Naive thymus-derived CD4-positive, alpha-beta T cell (primary cell): ENCODE measurements around the gene LRRC3C. TPM values are rescaled to one million over a fixed set of nuclear protein-coding genes. Genes with fewer than 3 reads are reported as not detected.

Source experiments
- ATAC-seq: fragments of 150-1000 bp; cut with Tn5 transposase; 2 replicates; pipeline ENCODE4 v1.10.0; 2021; ENCODE audit warnings: mild to moderate bottlenecking, moderate library complexity
- CTCF ChIA-PET: fragments of 350-600 bp; sonication (Branson Sonifier 250); formaldehyde crosslinking; loops from one replicate; lab custom pipeline; 2021; ENCODE audit warnings: antibody characterized with exemption; lab: Charles Lee
- POLR2A ChIA-PET: fragments of 350-600 bp; sonication (Branson Sonifier 250); formaldehyde crosslinking; loops from one replicate; lab custom pipeline; 2021; ENCODE audit warnings: antibody characterized with exemption, inconsistent platforms; lab: Charles Lee
- DNase-seq, 9 donors: peaks; one replicate each; pipeline versions ENCODE4 v3.0.0 to v3.0.0-alpha.2; 2020 to 2022; ENCODE audit warnings: mixed read lengths in 1 of 9
- H3K27ac ChIP-seq: one replicate; pipeline ENCODE4 v1.7.0; 2013; ENCODE audit warnings: mild to moderate bottlenecking, low read depth, low read length, moderate library complexity
- H3K27me3 ChIP-seq, 2 donors: one replicate each; pipeline ENCODE4 v1.7.0; 2013; ENCODE audit warnings: low read length in 2 of 2, mild to moderate bottlenecking in 2 of 2, moderate library complexity in 2 of 2; ENCODE audit not compliant: control insufficient read depth in 2 of 2, insufficient read depth in 2 of 2
- H3K36me3 ChIP-seq, 3 experiments: 1 replicate in 2 of 3; 2 replicates in 1 of 3; pipeline ENCODE4 v1.7.0; 2013; ENCODE audit warnings: low read length in 3 of 3, mild to moderate bottlenecking in 3 of 3, moderate library complexity in 1 of 3; ENCODE audit not compliant: insufficient read depth in 3 of 3, control insufficient read depth in 2 of 3
- H3K4me1 ChIP-seq, 2 donors: one replicate each; pipeline ENCODE4 v1.7.0; 2013; ENCODE audit warnings: low read length in 2 of 2, mild to moderate bottlenecking in 2 of 2, moderate library complexity in 1 of 2; ENCODE audit not compliant: control insufficient read depth in 2 of 2, insufficient read depth in 2 of 2
- H3K4me3 ChIP-seq: 2 replicates; pipeline ENCODE4 v1.7.0; 2013; ENCODE audit warnings: mild to moderate bottlenecking, low read length
- H3K9me3 ChIP-seq, 3 experiments: 1 replicate in 2 of 3; 2 replicates in 1 of 3; pipeline ENCODE4 v1.7.0; 2013; ENCODE audit warnings: low read length in 3 of 3; ENCODE audit not compliant: control insufficient read depth in 2 of 3
- H3K27ac Mint-ChIP-seq, 9 donors: one replicate each; pipeline ENCODE4 v1.8.0; 2020 to 2022; ENCODE audit warnings: mixed read lengths in 9 of 9, mild to moderate bottlenecking in 8 of 9, moderate library complexity in 5 of 9, inconsistent platforms in 2 of 9
- H3K27me3 Mint-ChIP-seq, 5 donors: one replicate each; pipeline ENCODE4 v1.8.0; 2021 to 2022; ENCODE audit warnings: mixed read lengths in 5 of 5, mild to moderate bottlenecking in 1 of 5
- H3K36me3 Mint-ChIP-seq, 5 donors: one replicate each; pipeline ENCODE4 v1.8.0; 2020 to 2022; ENCODE audit warnings: mixed read lengths in 5 of 5, mild to moderate bottlenecking in 3 of 5, inconsistent platforms in 1 of 5
- H3K4me1 Mint-ChIP-seq, 7 donors: one replicate each; pipeline ENCODE4 v1.8.0; 2020 to 2022; ENCODE audit warnings: mixed read lengths in 7 of 7, mild to moderate bottlenecking in 3 of 7, inconsistent platforms in 1 of 7
- H3K4me3 Mint-ChIP-seq, 10 donors: one replicate each; pipeline ENCODE4 v1.8.0; 2020 to 2022; ENCODE audit warnings: mild to moderate bottlenecking in 10 of 10, mixed read lengths in 10 of 10, moderate library complexity in 6 of 10, inconsistent platforms in 2 of 10
- H3K9me3 Mint-ChIP-seq, 11 donors: one replicate each; pipeline ENCODE4 v1.8.0; 2020 to 2022; ENCODE audit warnings: mixed read lengths in 11 of 11, mild to moderate bottlenecking in 4 of 11, inconsistent platforms in 1 of 11, moderate library complexity in 1 of 11
- intact Hi-C, 2 donors: fragments of 100-400 bp; cut with micrococcal nuclease; formaldehyde crosslinking; loops; one replicate each; pipeline ENCODE4 v1.15.1; 2023
- polyA plus RNA-seq, 2 donors: library from polyadenylated mRNA; unstranded; fragments of 300-500 nt; fragmentation: Illumina TruSeq; gene quantifications; one replicate each; pipeline ENCODE4 v1.2.3, GENCODE V29; 2021
- total RNA-seq, 6 experiments: library from RNA in 5 of 6; stranded (reverse) in 5 of 6; gene quantifications; 1 replicate in 5 of 6; 2 replicates in 1 of 6; pipeline ENCODE4 v1.2.3 and lab custom pipeline; 2021 to 2026

The LRRC3C gene
- total and polyA plus RNA-seq, 7 experiments from 2014 or later: 0.27 TPM; not detected in 6

DNA sequence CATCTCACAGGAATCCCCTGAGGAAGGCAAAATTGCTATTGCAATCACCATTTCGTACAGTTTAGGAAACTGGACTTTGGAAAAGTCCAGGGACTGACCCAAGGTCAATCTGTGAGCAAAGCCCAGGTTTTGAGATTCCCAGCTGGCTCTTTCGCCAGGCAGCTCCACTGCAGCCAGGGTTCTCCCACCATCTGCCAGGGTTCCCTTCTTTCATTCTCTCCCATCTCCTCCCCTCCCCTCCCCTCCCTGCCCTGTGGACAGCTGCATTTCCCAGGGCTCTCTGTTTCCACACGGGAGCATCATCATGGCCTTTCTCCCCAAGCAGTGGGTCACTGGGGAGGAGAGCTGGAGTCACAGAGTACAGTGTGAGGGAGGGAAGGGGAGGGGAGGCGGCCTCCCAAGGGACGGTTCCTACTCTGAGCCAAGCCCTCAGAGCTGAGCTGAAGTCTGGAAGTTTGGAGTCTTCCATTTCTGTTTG is 23.4 kb downstream of the LRRC3C start:
- ChIA-PET CTCF (no interaction called here), POLR2A (interaction anchor here (0.6 to 1.4 kb wide), 2 partner anchors 30 to 35 kb away, joined by 3 to 4 read pairs; partner anchors contain the start of gene PSMD3)
- H3K27ac ChIP-seq: no peak overlapping the region
- no peak overlapping the region for H3K4me3 Mint-ChIP-seq
- H3K36me3 ChIP-seq: no peaks in the 10 kb centered on the region
- H3K27ac Mint-ChIP-seq: peak overlapping the region in 1 of 9 donors; percentile 50
- DNase-seq: no peak
- no peaks in the 10 kb centered on the region for H3K9me3 Mint-ChIP-seq
- intact Hi-C loops: no loop called here
- H3K4me1 Mint-ChIP-seq: peaks cover 5 to 48% (median 33%) of the 10 kb centered on the region in 7 donors
- H3K4me1 ChIP-seq: peaks cover 5 to 18% of the 10 kb centered on the region in 2 donors
- no peaks in the 10 kb centered on the region for H3K27me3 ChIP-seq
- no peaks in the 10 kb centered on the region for H3K36me3 Mint-ChIP-seq
- H3K9me3 ChIP-seq: no peaks in the 10 kb centered on the region
- no peak overlapping the region for H3K4me3 ChIP-seq
- H3K27me3 Mint-ChIP-seq: peaks cover 0 to 7% (median 0%) of the 10 kb centered on the region in 5 donors
- no peak for ATAC-seq

GRCh38 chr17:39951924-39952679 is 24.6 kb downstream of the LRRC3C start:
- intact Hi-C loops: loop anchor here in 1 of 2 donors (1.0 to 2.0 kb wide), 3 partner anchors 25 to 329 kb away; partner anchors contain the start of genes LRRC3C and ORMDL3
- CTCF ChIA-PET: no interaction called here
- ATAC-seq: no peak

GRCh38 chr17:39952680-39953470 is 25.3 kb downstream of the LRRC3C start:
- H3K36me3 ChIP-seq: no peaks in the 10 kb centered on the region
- ChIA-PET CTCF (interaction anchor here (1.0 kb wide), 1 partner anchor 25 kb away, joined by 3 read pairs; the partner anchor contains the start of genes LRRC3C and ORMDL3), POLR2A (interaction anchor here (0.6 to 3.6 kb wide), 5 partner anchors 11 to 265 kb away, joined by 3 to 21 read pairs (median 4); partner anchors contain the start of genes LRRC3C, ORMDL3, PGAP3 and PSMD3)
- Mint-ChIP-seq H3K36me3 (no peaks in the 10 kb centered on the region), H3K4me1 (peaks cover 1 to 43% (median 27%) of the 10 kb centered on the region in 7 donors), H3K9me3 (no peaks in the 10 kb centered on the region), H3K4me3 (peak overlapping the region; percentile 68 to 93 (median 82)), H3K27me3 (peaks cover 0 to 7% (median 0%) of the 10 kb centered on the region in 5 donors), H3K27ac (peak overlapping the region; percentile 28 to 87 (median 72))
- H3K4me3 ChIP-seq: peak overlapping the region; percentile 71
- intact Hi-C loops: loop anchor here (1.0 to 2.0 kb wide), 8 partner anchors 26 to 330 kb away; partner anchors contain the start of genes PSMD3 (in 2 of the 2), LRRC3C (in 1 of the 2), MIEN1 (in 1 of the 2) and ORMDL3 (in 1 of the 2)
- DNase-seq (peak; percentile 81 to 98 (median 90)), ATAC-seq (peak; percentile 94)
- no peaks in the 10 kb centered on the region for H3K27me3 ChIP-seq
- H3K4me1 ChIP-seq: peaks cover 5 to 18% of the 10 kb centered on the region in 2 donors
- peak overlapping the region; percentile 74 for H3K27ac ChIP-seq
- H3K9me3 ChIP-seq: no peaks in the 10 kb centered on the region

More at GRCh38 chr17:39951924-39952679, 24.6 kb downstream of the LRRC3C start:
- Histone ChIP-seq H3K4me1 (peaks cover 5 to 18% of the 10 kb centered on the region in 2 donors), H3K4me3 (peak overlapping the region; percentile 68), H3K36me3 (no peaks in the 10 kb centered on the region), H3K27ac (peak overlapping the region; percentile 38), H3K9me3 (no peaks in the 10 kb centered on the region), H3K27me3 (no peaks in the 10 kb centered on the region)
- H3K4me3 Mint-ChIP-seq: peak overlapping the region; percentile 60 to 81 (median 74)
- H3K9me3 Mint-ChIP-seq: no peaks in the 10 kb centered on the region
- peaks cover 5 to 48% (median 33%) of the 10 kb centered on the region in 7 donors for H3K4me1 Mint-ChIP-seq
- POLR2A ChIA-PET: interaction anchor here (1.4 to 2.7 kb wide), 2 partner anchors 25 to 28 kb away, joined by 3 to 13 read pairs; partner anchors contain the start of genes LRRC3C, ORMDL3 and PSMD3
- H3K27ac Mint-ChIP-seq: peak overlapping the region in 7 of 9 donors; percentile 14 to 84 (median 48)
- H3K36me3 Mint-ChIP-seq: no peaks in the 10 kb centered on the region
- peak in 2 of 9 donors; percentile 8 to 15 for DNase-seq
- H3K27me3 Mint-ChIP-seq: peaks cover 0 to 7% (median 0%) of the 10 kb centered on the region in 5 donors

- H3K36me3 ChIP-seq: no peaks in the 10 kb centered on the region
- DNase-seq (no peak), ATAC-seq (no peak)
- peak overlapping the region; percentile 28 to 87 (median 72) for H3K27ac Mint-ChIP-seq
- H3K27ac ChIP-seq: peak overlapping the region; percentile 74
- H3K4me1 ChIP-seq: peaks cover 5 to 18% of the 10 kb centered on the region in 2 donors
- H3K4me1 Mint-ChIP-seq: peaks cover 0 to 40% (median 23%) of the 10 kb centered on the region in 7 donors
- no peaks in the 10 kb centered on the region for H3K9me3 ChIP-seq
- intact Hi-C loops: loop anchor here (1.0 to 2.0 kb wide), 7 partner anchors 27 to 331 kb away; partner anchors contain the start of genes PSMD3 (in 2 of the 2) and MIEN1 (in 1 of the 2)
- POLR2A ChIA-PET: interaction anchor here (0.6 to 3.6 kb wide), 7 partner anchors 11 to 279 kb away, joined by 3 to 21 read pairs (median 3); partner anchors contain the start of genes LRRC3C, ORMDL3, PGAP3 and PSMD3
- peak overlapping the region; percentile 71 for H3K4me3 ChIP-seq
- H3K9me3 Mint-ChIP-seq: no peaks in the 10 kb centered on the region
- no peaks in the 10 kb centered on the region for H3K36me3 Mint-ChIP-seq
- peaks cover 0 to 11% (median 0%) of the 10 kb centered on the region in 5 donors for H3K27me3 Mint-ChIP-seq
- H3K4me3 Mint-ChIP-seq: peak overlapping the region; percentile 68 to 93 (median 82)
- CTCF ChIA-PET: interaction anchor here (1.0 kb wide), 1 partner anchor 26 kb away, joined by 3 read pairs; the partner anchor contains the start of genes LRRC3C and ORMDL3
- no peaks in the 10 kb centered on the region for H3K27me3 ChIP-seq
Measured at GRCh38 chr17:39953471-39953888, 25.9 kb downstream of the LRRC3C start.

DNA sequence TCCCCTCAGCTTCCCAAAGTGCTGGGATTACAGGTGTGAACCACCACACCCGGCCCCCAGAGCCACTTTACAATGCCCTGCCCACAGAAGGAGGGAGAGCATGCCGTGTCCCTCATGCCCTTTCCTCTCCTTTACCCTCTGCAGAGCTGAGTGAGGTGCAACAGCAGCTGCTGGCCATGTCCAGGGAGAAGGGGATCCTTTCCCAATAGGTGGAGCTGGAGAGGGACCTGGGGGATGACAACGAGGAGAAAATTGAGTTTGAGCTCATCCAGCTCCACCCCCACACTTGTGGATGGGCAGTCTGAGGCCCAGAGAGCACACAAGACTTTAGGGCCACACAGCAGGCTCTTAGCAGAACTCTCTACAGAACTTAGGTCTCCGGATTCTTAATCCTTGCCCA is 27.3 kb downstream of the LRRC3C start:
- Histone ChIP-seq H3K36me3 (no peaks in the 10 kb centered on the region), H3K4me3 (no peak overlapping the region), H3K27ac (no peak overlapping the region), H3K9me3 (no peaks in the 10 kb centered on the region), H3K27me3 (no peaks in the 10 kb centered on the region), H3K4me1 (peaks cover 5 to 19% of the 10 kb centered on the region in 2 donors)
- intact Hi-C loops: no loop called here
- Mint-ChIP-seq H3K9me3 (no peaks in the 10 kb centered on the region), H3K27me3 (peaks cover 0 to 11% (median 0%) of the 10 kb centered on the region in 5 donors), H3K27ac (peak overlapping the region in 2 of 9 donors; percentile 55 to 56), H3K4me1 (peaks cover 7 to 38% (median 20%) of the 10 kb centered on the region in 7 donors), H3K4me3 (peak overlapping the region in 3 of 10 donors; percentile 17 to 45 (median 42)), H3K36me3 (no peaks in the 10 kb centered on the region)
- CTCF ChIA-PET: interaction anchor here (0.6 to 5.3 kb wide), 4 partner anchors 10 to 321 kb away, joined by 3 to 41 read pairs (median 6); partner anchors contain the start of gene PSMD3
- DNase-seq: no peak
- POLR2A ChIA-PET: interaction anchor here (1.4 to 3.6 kb wide), 3 partner anchors 25 to 28 kb away, joined by 3 to 21 read pairs (median 13); partner anchors contain the start of genes LRRC3C, ORMDL3 and PSMD3
- ATAC-seq: no peak
